GM15510 (cell line): ENCODE data around the gene PRKG1.

Source experiments
- POLR2A ChIP-seq: IDR thresholded peaks from 3 replicates; pipeline ENCODE4 v1.6.1; 2011; ENCODE audit warnings: borderline replicate concordance; ENCODE audit not compliant: insufficient read length; ENCODE audit errors: extremely low read depth

Gene PRKG1

GRCh38 chr10:51876979-51877378 is 802.7 kb downstream of the PRKG1 start:
- no peak for TF ChIP-seq POLR2A

GRCh38 chr10:51877636-51878035 is 803.3 kb downstream of the PRKG1 start:
- TF ChIP-seq POLR2A, result no peak

DNA sequence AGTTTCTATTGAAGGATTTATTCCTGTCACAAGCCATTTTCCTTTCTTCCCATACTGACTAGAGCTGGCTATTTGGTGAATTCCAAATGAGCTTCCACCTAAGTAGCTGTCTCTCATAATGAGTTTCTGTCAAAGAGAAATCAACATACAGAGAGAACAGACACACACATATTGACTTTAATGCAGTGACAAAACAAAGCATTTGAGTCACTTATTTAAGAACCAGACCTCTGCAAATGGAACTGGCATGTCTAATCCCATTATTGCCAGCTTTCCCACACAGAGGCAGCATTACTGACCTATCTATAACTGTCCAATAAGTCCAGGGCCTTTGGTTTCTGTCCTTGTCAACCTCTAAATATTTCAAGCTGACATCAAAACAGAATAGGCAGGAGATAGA is 804.4 kb downstream of the PRKG1 start:
- TF ChIP-seq POLR2A, result no peak

- no peak for TF ChIP-seq POLR2A
Observed at GRCh38 chr10:51879238-51879637, 805.0 kb downstream of the PRKG1 start.

- TF ChIP-seq POLR2A, result no peak
Observed at GRCh38 chr10:51881213-51881612, 806.9 kb downstream of the PRKG1 start.

DNA sequence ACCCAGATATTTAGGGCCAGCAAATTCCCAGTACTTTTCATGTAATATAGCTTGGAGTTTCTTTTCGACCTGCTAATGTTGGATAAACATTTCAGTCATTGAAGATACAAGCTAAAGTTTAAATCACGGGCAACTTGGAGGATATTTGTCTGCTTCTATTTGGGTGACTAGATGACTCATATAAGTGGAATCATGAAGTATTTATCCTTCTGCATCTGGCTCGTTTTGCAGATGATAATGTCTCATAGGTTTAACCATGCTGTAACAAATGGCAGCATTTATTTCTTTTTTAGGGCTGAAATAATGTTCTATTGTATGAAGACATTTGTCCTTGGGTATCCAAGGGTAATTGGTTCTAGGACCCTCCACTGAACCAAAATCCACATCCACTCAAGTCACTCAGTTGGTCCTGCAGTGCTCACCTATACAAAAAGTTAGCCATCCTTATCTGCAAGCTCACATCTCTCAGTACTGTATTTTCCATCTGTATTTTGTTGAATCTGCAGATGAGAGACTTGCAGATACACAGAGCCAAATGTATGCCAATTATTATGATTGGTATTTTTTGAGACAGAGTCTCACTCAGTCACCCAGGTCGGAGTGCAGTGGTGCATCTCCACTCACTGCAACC is 812.3 kb downstream of the PRKG1 start:
- TF ChIP-seq POLR2A, result no peak

DNA sequence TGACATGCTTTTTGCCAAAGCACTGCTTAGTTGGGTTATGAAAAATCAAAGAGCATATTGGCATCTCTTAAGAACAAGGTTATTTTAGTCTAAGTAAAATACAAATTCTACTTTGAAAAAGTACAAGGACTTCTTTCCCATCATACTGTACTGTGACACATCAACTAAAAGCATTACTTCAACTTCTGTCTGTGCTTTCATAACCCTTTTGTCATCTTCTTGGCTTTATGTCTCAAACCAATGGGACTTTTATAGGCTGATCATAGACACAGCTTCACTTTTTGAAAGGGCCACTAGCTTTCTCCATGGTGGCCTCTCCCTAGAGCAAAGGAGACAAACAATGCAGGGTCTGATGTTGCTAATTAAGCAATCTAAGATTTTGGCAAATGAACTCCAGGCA is 814.0 kb downstream of the PRKG1 start:
- no peak for TF ChIP-seq POLR2A

DNA sequence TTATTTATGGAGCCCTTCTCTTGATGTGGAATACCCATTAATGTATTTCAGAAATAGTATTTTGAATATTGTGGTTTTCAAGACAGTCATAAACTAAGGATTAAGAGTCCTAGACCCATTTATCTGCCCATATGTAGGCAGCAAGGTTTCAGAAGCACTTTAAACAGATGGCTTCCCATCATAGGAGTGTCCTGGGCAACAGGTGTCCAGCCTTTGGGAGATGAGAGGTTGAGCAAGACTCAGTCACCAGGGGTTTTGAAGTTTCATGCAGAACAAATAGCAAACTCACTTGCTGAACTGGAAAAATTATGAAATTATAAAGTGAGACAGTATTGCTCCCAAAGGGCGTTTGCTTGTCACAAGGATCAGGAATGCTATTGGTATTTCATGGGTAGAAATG is 818.0 kb downstream of the PRKG1 start:
- TF ChIP-seq POLR2A, result no peak

- TF ChIP-seq POLR2A, result no peak
Observed at GRCh38 chr10:51892965-51893658, 818.8 kb downstream of the PRKG1 start.

GRCh38 chr10:51894771-51895578 is 820.7 kb downstream of the PRKG1 start:
- no peak for TF ChIP-seq POLR2A

- TF ChIP-seq POLR2A, result no peak
Observed at GRCh38 chr10:51896849-51897248, 822.6 kb downstream of the PRKG1 start.

DNA sequence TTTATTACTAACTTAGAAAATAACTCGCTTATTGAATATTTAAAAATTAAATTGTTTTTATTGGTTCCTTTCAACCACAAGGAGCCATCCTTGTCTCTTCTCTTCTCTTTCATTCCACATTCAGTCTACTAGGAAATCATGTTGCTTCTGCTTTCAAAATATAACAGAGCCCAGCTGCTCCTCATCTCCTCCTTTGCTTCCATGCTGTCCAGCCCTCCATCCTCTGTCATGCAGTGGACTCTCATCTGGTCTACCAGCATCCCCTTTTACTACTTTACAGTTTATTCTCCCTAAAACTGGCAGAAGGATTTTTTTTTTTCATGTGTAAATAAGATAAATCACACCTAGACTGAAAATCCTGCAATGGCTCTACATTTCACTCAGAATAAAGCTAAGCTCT is 823.3 kb downstream of the PRKG1 start:
- TF ChIP-seq POLR2A, result no peak

DNA sequence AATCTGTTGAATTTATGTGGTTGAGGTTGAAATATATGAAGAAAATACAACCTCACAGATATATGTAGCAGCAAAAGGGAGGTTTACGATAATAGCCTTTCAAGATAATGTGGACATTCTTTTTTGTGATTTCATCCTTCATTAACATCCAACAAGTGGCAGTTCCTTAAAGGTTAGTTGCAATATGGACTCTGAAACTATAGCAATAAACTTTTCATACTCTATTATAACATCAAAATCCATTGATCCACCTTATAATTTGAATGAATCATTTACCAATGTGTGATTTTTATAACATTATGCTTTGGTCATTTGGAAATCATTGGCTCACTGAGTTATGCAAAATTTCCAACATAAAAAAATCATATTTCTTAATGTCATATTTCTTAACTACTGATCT is 825.9 kb downstream of the PRKG1 start:
- TF ChIP-seq POLR2A, result no peak

- TF ChIP-seq POLR2A, result no peak
Observed at GRCh38 chr10:51903675-51904074, 829.4 kb downstream of the PRKG1 start.

GRCh38 chr10:51905032-51905431 is 830.7 kb downstream of the PRKG1 start:
- no peak for TF ChIP-seq POLR2A
